Nephron progenitor cell (in vitro differentiated cells): ENCODE results near the gene SPTBN4.

ENCODE experiments used
- DNase-seq: peaks from one replicate; pipeline ENCODE4 v3.0.0; 2021
- H3K27ac Mint-ChIP-seq: 2 replicates; pipeline ENCODE4 v1.8.0; 2021; ENCODE audit warnings: mild to moderate bottlenecking, moderate library complexity, mixed read lengths
- H3K27me3 Mint-ChIP-seq: 2 replicates; pipeline ENCODE4 v1.8.0; 2021; ENCODE audit warnings: mild to moderate bottlenecking, low read depth, mixed read lengths; ENCODE audit not compliant: poor library complexity
- H3K36me3 Mint-ChIP-seq: 2 replicates; pipeline ENCODE4 v1.8.0; 2021; ENCODE audit warnings: low read depth, mixed read lengths
- H3K4me1 Mint-ChIP-seq: 2 replicates; pipeline ENCODE4 v1.8.0; 2021; ENCODE audit warnings: mixed read lengths
- H3K4me3 Mint-ChIP-seq: 2 replicates; pipeline ENCODE4 v1.8.0; 2021; ENCODE audit warnings: mild to moderate bottlenecking, moderate library complexity, mixed read lengths
- H3K9me3 Mint-ChIP-seq: 2 replicates; pipeline ENCODE4 v1.8.0; 2021; ENCODE audit warnings: mild to moderate bottlenecking, moderate library complexity, mixed read lengths
- CTCF ChIP-seq: fragments of 200-600 bp; sonication (generic); IDR thresholded peaks from 2 replicates; pipeline ENCODE4 v1.5.0; 2021; ENCODE audit warnings: antibody characterized with exemption

The SPTBN4 gene

GRCh38 chr19:40617961-40618360 lies 151.2 kb downstream of the SPTBN4 start:
- Mint-ChIP-seq H3K36me3 (peaks cover 46% of the 10 kb centered on the region), H3K27me3 (peaks cover 17% of the 10 kb centered on the region), H3K9me3 (no peaks in the 10 kb centered on the region), H3K4me3 (no peak overlapping the region), H3K27ac (no peak overlapping the region), H3K4me1 (peaks cover 33% of the 10 kb centered on the region)
- TF ChIP-seq CTCF = no peak
- no peak for DNase-seq

- Mint-ChIP-seq H3K36me3 (peaks cover 54% of the 10 kb centered on the region), H3K27ac (peak overlapping the region; percentile 31), H3K4me3 (no peak overlapping the region), H3K27me3 (peaks cover 7% of the 10 kb centered on the region), H3K4me1 (peaks cover 38% of the 10 kb centered on the region), H3K9me3 (no peaks in the 10 kb centered on the region)
- TF ChIP-seq CTCF = no peak
- no peak for DNase-seq
Measured at GRCh38 chr19:40619333-40620160, 152.7 kb downstream of the SPTBN4 start.

GRCh38 chr19:40620161-40620485 lies 153.3 kb downstream of the SPTBN4 start:
- Mint-ChIP-seq H3K4me3 (no peak overlapping the region), H3K27ac (no peak overlapping the region), H3K4me1 (peaks cover 37% of the 10 kb centered on the region), H3K27me3 (peaks cover 3% of the 10 kb centered on the region), H3K36me3 (peaks cover 59% of the 10 kb centered on the region), H3K9me3 (no peaks in the 10 kb centered on the region)
- DNase-seq = no peak
- TF ChIP-seq CTCF = no peak

- Mint-ChIP-seq H3K27me3 (no peaks in the 10 kb centered on the region), H3K4me1 (peaks cover 40% of the 10 kb centered on the region), H3K4me3 (no peak overlapping the region), H3K9me3 (no peaks in the 10 kb centered on the region), H3K27ac (no peak overlapping the region), H3K36me3 (peaks cover 63% of the 10 kb centered on the region)
- no peak for DNase-seq
- no peak for TF ChIP-seq CTCF
Measured at GRCh38 chr19:40621283-40621682, 154.5 kb downstream of the SPTBN4 start.

- DNase-seq = no peak
- Mint-ChIP-seq H3K4me1 (peaks cover 40% of the 10 kb centered on the region), H3K27ac (peak overlapping the region; percentile 19), H3K36me3 (peaks cover 67% of the 10 kb centered on the region), H3K9me3 (no peaks in the 10 kb centered on the region), H3K4me3 (no peak overlapping the region), H3K27me3 (no peaks in the 10 kb centered on the region)
- no peak for TF ChIP-seq CTCF
Measured at GRCh38 chr19:40621966-40622772, 155.4 kb downstream of the SPTBN4 start.
